ENCODE results near the gene SLC35E4.

SLC35E4 gene

DNA sequence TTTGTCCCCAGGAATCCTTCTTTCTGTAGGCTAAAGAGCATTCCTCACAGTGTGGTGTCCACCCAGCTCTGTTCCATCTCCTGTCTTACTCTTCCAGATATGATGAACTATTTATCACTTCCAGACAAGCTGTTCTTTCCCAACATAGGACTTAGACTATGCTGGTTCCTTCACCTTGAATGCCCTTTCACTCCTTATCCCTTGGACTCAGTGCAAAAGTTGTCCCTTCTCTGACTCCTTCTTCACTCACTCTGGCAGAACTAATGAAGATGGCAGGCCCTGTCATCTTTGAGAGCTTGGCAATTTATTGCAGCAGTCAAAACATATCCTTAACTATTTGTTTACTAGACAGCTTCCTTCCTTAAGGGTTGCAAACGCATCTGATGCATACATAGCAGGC, 55.6 kb downstream of the SLC35E4 start:
- DNase-seq (ENCODE audit: low read depth): no peak

DNA sequence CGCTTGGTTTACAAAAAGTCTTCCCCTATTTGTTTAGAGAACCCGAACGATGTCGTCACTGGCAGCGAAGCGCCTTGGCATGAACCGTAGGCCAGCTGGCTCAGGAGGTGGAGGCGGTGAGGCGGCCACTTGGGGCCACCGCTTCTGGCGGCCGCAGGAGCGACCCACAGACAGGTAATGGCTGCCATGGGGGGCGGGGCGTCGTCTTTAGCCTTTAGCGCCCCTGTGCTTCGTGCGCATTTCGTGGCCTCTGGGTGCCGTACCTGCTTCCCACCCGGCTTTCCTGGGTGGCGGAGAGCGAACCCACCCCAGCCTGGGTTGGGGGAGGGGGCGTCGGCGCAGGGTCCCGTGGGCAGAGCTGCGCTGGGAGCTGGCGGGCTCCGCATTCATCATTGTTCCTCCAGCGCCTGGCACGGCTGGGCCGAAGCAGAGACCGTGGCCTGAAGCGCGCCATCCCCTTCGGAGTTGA, 58.6 kb downstream of the SLC35E4 start:
- no peak for DNase-seq (ENCODE audit: low read depth)

DNA sequence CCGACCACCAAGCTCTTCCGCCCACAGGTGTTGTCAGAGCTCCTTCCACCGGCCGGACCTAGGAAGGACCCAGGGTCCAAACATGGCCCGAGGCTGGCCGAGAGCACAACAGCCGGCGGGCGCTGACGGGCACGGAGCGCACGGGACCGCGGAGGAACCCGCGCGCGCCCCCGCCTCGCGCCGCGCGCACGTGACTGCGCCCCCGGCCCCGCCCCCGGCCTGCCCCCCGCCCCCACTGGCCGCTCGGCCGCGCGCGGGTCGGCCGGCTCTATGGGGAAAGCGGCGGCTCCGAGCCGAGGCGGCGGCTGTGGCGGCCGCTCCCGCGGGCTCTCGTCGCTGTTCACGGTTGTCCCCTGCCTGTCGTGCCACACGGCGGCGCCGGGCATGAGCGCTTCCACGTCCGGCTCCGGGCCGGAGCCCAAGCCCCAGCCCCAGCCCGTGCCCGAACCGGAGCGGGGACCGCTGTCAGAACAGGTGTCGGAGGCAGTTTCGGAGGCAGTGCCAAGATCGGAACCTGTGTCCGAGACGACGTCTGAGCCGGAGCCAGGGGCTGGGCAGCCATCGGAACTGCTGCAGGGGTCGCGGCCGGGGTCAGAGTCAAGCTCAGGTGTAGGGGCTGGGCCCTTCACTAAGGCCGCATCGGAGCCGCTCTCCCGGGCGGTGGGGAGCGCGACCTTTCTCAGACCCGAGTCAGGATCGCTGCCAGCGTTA, 59.2 kb downstream of the SLC35E4 start, which contains the start of gene OSBP2:
TSS of gene OSBP2 (plus strand) at position 235 of the 711 bp plus-strand sequence. CDS start at position 271, 36 bp downstream.
- DNase-seq (ENCODE audit: low read depth): no peak

DNA sequence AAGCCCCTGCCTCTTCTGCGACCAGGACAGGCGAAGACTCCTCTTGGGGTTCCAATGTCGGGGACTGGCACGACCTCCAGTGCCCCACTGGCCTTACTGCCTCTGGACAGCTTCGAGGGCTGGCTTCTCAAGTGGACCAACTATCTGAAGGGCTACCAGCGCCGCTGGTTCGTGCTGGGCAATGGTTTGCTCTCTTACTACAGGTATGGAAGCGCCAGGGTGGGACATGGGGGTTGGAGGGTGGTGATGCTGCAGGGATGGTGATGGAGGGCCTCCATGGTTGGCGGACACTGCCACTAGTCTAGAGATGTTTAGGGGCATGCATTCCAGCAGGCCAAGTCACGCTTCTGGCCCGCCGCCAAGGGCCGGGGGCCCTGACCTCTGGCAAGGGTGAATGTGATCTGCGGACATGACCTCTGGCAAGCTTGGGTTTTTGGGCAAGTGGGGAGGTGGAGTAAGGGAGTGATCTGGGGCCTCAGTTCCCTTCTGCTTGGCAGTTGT, 59.8 kb downstream of the SLC35E4 start:
- no peak for DNase-seq (ENCODE audit: low read depth)

DNA sequence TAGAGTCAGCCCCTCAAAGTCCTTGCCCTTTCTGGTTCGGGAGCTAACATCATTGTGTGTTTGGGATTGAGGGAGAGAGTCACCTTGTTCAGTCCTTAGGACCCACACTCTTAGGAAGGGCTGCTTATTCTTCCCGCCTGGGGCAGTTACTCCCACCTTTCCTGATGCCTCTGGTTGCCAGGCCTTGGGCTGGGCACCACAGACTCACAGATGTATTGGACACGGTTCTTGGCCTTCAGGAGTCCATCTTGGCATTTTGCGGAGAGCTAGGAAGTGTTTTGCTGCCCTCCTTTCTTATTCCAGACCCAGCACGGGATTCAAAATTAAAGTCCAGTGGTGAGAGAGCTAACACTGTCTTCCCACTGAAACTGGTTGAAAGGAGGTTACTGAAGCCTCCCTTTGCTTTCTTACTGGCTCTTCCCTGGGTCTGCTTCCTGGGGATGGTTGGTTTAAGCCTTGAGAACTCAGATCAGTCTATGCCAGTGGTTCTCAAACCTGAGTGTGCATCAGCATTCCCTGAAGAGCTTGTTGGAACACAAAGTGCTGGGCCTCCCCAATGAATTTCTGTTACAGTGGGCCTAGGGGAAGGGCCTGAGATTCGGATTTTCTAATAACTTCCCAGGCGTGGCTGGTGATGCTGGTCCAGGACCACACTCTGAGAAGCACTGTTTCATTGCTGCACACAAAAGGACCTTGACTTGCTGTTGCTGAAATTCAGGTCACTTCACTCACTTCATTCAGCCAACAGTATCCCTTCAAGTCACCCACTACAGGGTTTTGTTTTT, 60.5 kb downstream of the SLC35E4 start:
- no peak for DNase-seq (ENCODE audit: low read depth)

Measured in GM04504 (cell line).